ENCODE results near the gene DOCK9. TPM values are rescaled to one million over a fixed set of nuclear protein-coding genes. Genes with fewer than 3 reads are reported as not detected.
A peak's percentile ranks its signal among the peaks of the same experiment; 100 is the strongest.

DOCK9 gene
- total RNA-seq, 4 donors from 2014 or later, result 31.4 to 46.7 (median 45.6) TPM

GRCh38 chr13:98871727-98872126, 106.1 kb downstream of the DOCK9 start:
- intact Hi-C loops (cut with DNase I; ENCODE audit: low total_unique reads), result no loop called here
- Histone ChIP-seq H3K9me3 (no peaks in the 10 kb centered on the region), H3K27me3 (no peaks in the 10 kb centered on the region), H3K4me3 (no peak overlapping the region), H3K36me3 (peaks cover 0 to 19% of the 10 kb centered on the region in 2 donors), H3K27ac (no peak overlapping the region), H3K4me1 (no peaks in the 10 kb centered on the region)
- no peak for TF ChIP-seq POLR2A (IDR thresholded peaks at IDR 0.05)
- TF ChIP-seq, protein P1, sequence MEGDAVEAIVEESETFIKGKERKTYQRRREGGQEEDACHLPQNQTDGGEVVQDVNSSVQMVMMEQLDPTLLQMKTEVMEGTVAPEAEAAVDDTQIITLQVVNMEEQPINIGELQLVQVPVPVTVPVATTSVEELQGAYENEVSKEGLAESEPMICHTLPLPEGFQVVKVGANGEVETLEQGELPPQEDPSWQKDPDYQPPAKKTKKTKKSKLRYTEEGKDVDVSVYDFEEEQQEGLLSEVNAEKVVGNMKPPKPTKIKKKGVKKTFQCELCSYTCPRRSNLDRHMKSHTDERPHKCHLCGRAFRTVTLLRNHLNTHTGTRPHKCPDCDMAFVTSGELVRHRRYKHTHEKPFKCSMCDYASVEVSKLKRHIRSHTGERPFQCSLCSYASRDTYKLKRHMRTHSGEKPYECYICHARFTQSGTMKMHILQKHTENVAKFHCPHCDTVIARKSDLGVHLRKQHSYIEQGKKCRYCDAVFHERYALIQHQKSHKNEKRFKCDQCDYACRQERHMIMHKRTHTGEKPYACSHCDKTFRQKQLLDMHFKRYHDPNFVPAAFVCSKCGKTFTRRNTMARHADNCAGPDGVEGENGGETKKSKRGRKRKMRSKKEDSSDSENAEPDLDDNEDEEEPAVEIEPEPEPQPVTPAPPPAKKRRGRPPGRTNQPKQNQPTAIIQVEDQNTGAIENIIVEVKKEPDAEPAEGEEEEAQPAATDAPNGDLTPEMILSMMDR (IDR thresholded peaks at IDR 0.05 in 4 of 5, conservative IDR thresholded peaks at IDR 0.05 in 1 of 5), result no peak
- DNase-seq (no peak), ATAC-seq (no peak)
- in situ Hi-C loops (cut with MboI; ENCODE audit: low sequenced_read_pairs in 4 of 4), result no loop called here

- Histone ChIP-seq H3K4me1 (no peaks in the 10 kb centered on the region), H3K4me3 (no peak overlapping the region), H3K27ac (peak overlapping the region in 1 of 4 donors; percentile 24), H3K9me3 (no peaks in the 10 kb centered on the region), H3K36me3 (peaks cover 0 to 23% of the 10 kb centered on the region in 2 donors), H3K27me3 (no peaks in the 10 kb centered on the region)
- in situ Hi-C loops (cut with MboI; ENCODE audit: low sequenced_read_pairs in 4 of 4), result no loop called here
- TF ChIP-seq, protein P1 (IDR thresholded peaks at IDR 0.05 in 4 of 5, conservative IDR thresholded peaks at IDR 0.05 in 1 of 5), result no peak
- TF ChIP-seq POLR2A (IDR thresholded peaks at IDR 0.05), result no peak
- DNase-seq, result no peak
- intact Hi-C loops (cut with DNase I; ENCODE audit: low total_unique reads), result no loop called here
- ATAC-seq, result peak in 1 of 2 donors; percentile 54
These were observed 108.3 kb downstream of the DOCK9 start for GRCh38 chr13:98869408-98870090.

DNA sequence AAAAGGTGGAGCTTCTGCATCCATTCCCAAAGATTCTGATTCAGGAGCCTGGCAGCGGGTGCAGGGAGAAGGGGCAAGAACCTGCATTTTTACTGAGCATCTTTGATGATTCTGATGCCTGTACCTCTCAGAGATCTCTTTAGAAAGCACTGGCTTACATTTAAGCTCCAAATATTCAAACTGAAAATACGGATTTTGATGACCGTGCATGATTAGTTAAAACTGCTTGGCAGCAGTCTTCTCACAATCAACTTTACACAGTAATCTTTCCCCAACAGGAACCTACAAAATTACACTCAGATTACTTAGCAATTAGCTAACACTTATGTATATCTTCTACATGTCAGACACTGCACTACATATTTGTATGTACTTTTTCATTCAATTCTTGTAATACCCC, 108.9 kb downstream of the DOCK9 start:
- intact Hi-C loops (cut with DNase I; ENCODE audit: low total_unique reads), result no loop called here
- no peak overlapping the region for H3K27ac ChIP-seq

DNA sequence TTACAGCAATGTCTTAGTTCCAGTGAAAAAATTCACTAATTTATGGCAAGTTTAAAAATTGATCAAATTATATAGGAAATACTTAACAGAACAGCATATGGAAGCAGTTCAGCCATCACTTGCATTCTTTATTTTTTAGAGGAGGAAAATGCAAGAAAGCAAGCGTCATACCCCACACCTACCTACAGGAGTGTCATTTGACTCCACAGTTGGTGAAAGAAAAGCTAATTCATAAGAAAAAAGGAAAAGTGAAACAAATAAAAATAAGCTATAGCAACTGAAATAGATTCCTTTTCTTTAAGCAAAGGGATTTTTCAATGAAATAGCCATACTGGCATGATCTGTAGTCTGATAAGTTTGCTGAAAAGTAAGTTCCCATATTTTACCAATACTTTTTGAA, 111.0 kb downstream of the DOCK9 start:
- DNase-seq, result no peak
- in situ Hi-C loops (cut with MboI; ENCODE audit: low sequenced_read_pairs in 4 of 4) (no loop called here), intact Hi-C loops (cut with DNase I; ENCODE audit: low total_unique reads) (no loop called here)
- no peaks in the 10 kb centered on the region for H3K9me3 ChIP-seq
- H3K4me1 ChIP-seq, result no peaks in the 10 kb centered on the region
- H3K36me3 ChIP-seq, result peaks cover 0 to 22% of the 10 kb centered on the region in 2 donors
- no peaks in the 10 kb centered on the region for H3K27me3 ChIP-seq
- H3K27ac ChIP-seq, result no peak overlapping the region
- no peak for TF ChIP-seq POLR2A (IDR thresholded peaks at IDR 0.05)
- TF ChIP-seq, protein P1 (IDR thresholded peaks at IDR 0.05 in 4 of 5, conservative IDR thresholded peaks at IDR 0.05 in 1 of 5), result no peak
- H3K4me3 ChIP-seq, result no peak overlapping the region
- no peak for ATAC-seq

More for the DNA sequence above, 108.9 kb downstream of the DOCK9 start:
- Histone ChIP-seq H3K4me3 (no peak overlapping the region), H3K4me1 (no peaks in the 10 kb centered on the region), H3K9me3 (no peaks in the 10 kb centered on the region), H3K27me3 (no peaks in the 10 kb centered on the region), H3K36me3 (peaks cover 0 to 20% of the 10 kb centered on the region in 2 donors)
- no peak for ATAC-seq
- in situ Hi-C loops (cut with MboI; ENCODE audit: low sequenced_read_pairs in 4 of 4), result no loop called here
- TF ChIP-seq, protein P1 (IDR thresholded peaks at IDR 0.05 in 4 of 5, conservative IDR thresholded peaks at IDR 0.05 in 1 of 5), result no peak
- TF ChIP-seq POLR2A (IDR thresholded peaks at IDR 0.05), result no peak
- DNase-seq, result no peak

All from gastrocnemius medialis (tissue), 4 donors.